Measurements from ENCODE around the gene WFDC5. TPM values are rescaled to one million over a fixed set of nuclear protein-coding genes. Genes with fewer than 3 reads are reported as not detected.

Gene WFDC5
- total RNA-seq, 2 experiments from 2014 or later = not detected

GRCh38 chr20:45095805-45096238, 19.2 kb downstream of the WFDC5 start:
- Histone ChIP-seq H3K79me2 (ENCODE audit: insufficient read depth, low read depth, low read length) (no peaks in the 10 kb centered on the region), H3K9me3 (ENCODE audit: low read length) (no peaks in the 10 kb centered on the region), H3K4me1 (ENCODE audit: insufficient read depth, low read length, poor library complexity, severe bottlenecking) (no peaks in the 10 kb centered on the region), H3K4me2 (ENCODE audit: low read length) (no peak overlapping the region), H2AFZ (ENCODE audit: low read length) (no peak overlapping the region), H4K20me1 (ENCODE audit: insufficient read depth, low read length) (no peaks in the 10 kb centered on the region; the same call in 1 of the 2 replicates), H3K27ac (ENCODE audit: low read depth, low read length, poor library complexity, severe bottlenecking) (no peak overlapping the region), H3K4me3 (ENCODE audit: low read depth, low read length, poor library complexity, severe bottlenecking) (no peak overlapping the region), H3K36me3 (ENCODE audit: insufficient read depth, low read length) (no peaks in the 10 kb centered on the region), H3K9me2 (ENCODE audit: insufficient read depth, low read length) (no peaks in the 10 kb centered on the region)
- TF ChIP-seq, protein P1, sequence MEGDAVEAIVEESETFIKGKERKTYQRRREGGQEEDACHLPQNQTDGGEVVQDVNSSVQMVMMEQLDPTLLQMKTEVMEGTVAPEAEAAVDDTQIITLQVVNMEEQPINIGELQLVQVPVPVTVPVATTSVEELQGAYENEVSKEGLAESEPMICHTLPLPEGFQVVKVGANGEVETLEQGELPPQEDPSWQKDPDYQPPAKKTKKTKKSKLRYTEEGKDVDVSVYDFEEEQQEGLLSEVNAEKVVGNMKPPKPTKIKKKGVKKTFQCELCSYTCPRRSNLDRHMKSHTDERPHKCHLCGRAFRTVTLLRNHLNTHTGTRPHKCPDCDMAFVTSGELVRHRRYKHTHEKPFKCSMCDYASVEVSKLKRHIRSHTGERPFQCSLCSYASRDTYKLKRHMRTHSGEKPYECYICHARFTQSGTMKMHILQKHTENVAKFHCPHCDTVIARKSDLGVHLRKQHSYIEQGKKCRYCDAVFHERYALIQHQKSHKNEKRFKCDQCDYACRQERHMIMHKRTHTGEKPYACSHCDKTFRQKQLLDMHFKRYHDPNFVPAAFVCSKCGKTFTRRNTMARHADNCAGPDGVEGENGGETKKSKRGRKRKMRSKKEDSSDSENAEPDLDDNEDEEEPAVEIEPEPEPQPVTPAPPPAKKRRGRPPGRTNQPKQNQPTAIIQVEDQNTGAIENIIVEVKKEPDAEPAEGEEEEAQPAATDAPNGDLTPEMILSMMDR (conservative IDR thresholded peaks at IDR 0.05; ENCODE audit: low read length) = peak; percentile 90
- TF ChIP-seq EZH2phosphoT487 (IDR thresholded peaks at IDR 0.05; ENCODE audit: borderline replicate concordance, low read depth, low read length) = no peak
- intact Hi-C loops (cut with micrococcal nuclease; ENCODE audit: unreplicated experiment) = loop anchor here (1.0 to 5.0 kb wide), 3 partner anchors 52 to 184 kb away; partner anchors contain the start of gene PABPC1L
- no TSS peak for BruUV-seq (replicated peaks)
- peak; percentile 81 for DNase-seq (ENCODE audit: low spot score)
- POLR2A ChIA-PET = interaction anchor here (0.6 to 0.8 kb wide), 3 partner anchors 43 to 673 kb away, joined by 3 to 4 read pairs (median 4); partner anchors contain the start of gene PIGT
- CTCF ChIA-PET (ENCODE audit: unreplicated experiment) = interaction anchor here (0.9 to 1.7 kb wide), 3 partner anchors 13 to 46 kb away, joined by 3 to 5 read pairs (median 4); no protein-coding TSS in a partner anchor

- no peaks in the 10 kb centered on the region; the same call in 1 of the 2 replicates for H4K20me1 ChIP-seq (ENCODE audit: insufficient read depth, low read length)
- no peak for DNase-seq (ENCODE audit: low spot score)
- POLR2A ChIA-PET = interaction anchor here (0.6 to 0.8 kb wide), 3 partner anchors 42 to 674 kb away, joined by 3 to 4 read pairs (median 4); partner anchors contain the start of gene PIGT
- H3K36me3 ChIP-seq (ENCODE audit: insufficient read depth, low read length) = no peaks in the 10 kb centered on the region
- CTCF ChIA-PET (ENCODE audit: unreplicated experiment) = interaction anchor here (0.9 to 1.7 kb wide), 3 partner anchors 12 to 45 kb away, joined by 3 to 5 read pairs (median 4); no protein-coding TSS in a partner anchor
- no peak overlapping the region for H3K27ac ChIP-seq (ENCODE audit: low read depth, low read length, poor library complexity, severe bottlenecking)
- H3K9me3 ChIP-seq (ENCODE audit: low read length) = no peaks in the 10 kb centered on the region
- TF ChIP-seq, protein P1 (conservative IDR thresholded peaks at IDR 0.05; ENCODE audit: low read length) = no peak
- no peak for TF ChIP-seq EZH2phosphoT487 (IDR thresholded peaks at IDR 0.05; ENCODE audit: borderline replicate concordance, low read depth, low read length)
- no peak overlapping the region for H3K4me3 ChIP-seq (ENCODE audit: low read depth, low read length, poor library complexity, severe bottlenecking)
- H3K79me2 ChIP-seq (ENCODE audit: insufficient read depth, low read depth, low read length) = no peaks in the 10 kb centered on the region
- BruUV-seq (replicated peaks) = no TSS peak
- H3K4me1 ChIP-seq (ENCODE audit: insufficient read depth, low read length, poor library complexity, severe bottlenecking) = no peaks in the 10 kb centered on the region
- H3K9me2 ChIP-seq (ENCODE audit: insufficient read depth, low read length) = no peaks in the 10 kb centered on the region
- intact Hi-C loops (cut with micrococcal nuclease; ENCODE audit: unreplicated experiment) = loop anchor here (1.0 to 5.0 kb wide), 2 partner anchors 51 to 183 kb away; partner anchors contain the start of gene PABPC1L
- no peak overlapping the region for H2AFZ ChIP-seq (ENCODE audit: low read length)
- H3K4me2 ChIP-seq (ENCODE audit: low read length) = no peak overlapping the region
Observed at GRCh38 chr20:45094864-45095574, 20.0 kb downstream of the WFDC5 start.

- no peaks in the 10 kb centered on the region for H3K9me3 ChIP-seq (ENCODE audit: low read length)
- no peaks in the 10 kb centered on the region for H4K20me1 ChIP-seq (ENCODE audit: insufficient read depth, low read length)
- no peaks in the 10 kb centered on the region for H3K4me1 ChIP-seq (ENCODE audit: insufficient read depth, low read length, poor library complexity, severe bottlenecking)
- no peak overlapping the region for H3K4me3 ChIP-seq (ENCODE audit: low read depth, low read length, poor library complexity, severe bottlenecking)
- no peaks in the 10 kb centered on the region for H3K9me2 ChIP-seq (ENCODE audit: insufficient read depth, low read length)
- ChIA-PET CTCF (ENCODE audit: unreplicated experiment) (no interaction called here), POLR2A (no interaction called here)
- no TSS peak for BruUV-seq (replicated peaks)
- TF ChIP-seq, protein P1 (conservative IDR thresholded peaks at IDR 0.05; ENCODE audit: low read length) = no peak
- no peak for TF ChIP-seq EZH2phosphoT487 (IDR thresholded peaks at IDR 0.05; ENCODE audit: borderline replicate concordance, low read depth, low read length)
- no peak overlapping the region for H2AFZ ChIP-seq (ENCODE audit: low read length)
- H3K79me2 ChIP-seq (ENCODE audit: insufficient read depth, low read depth, low read length) = no peaks in the 10 kb centered on the region
- no peak overlapping the region for H3K27ac ChIP-seq (ENCODE audit: low read depth, low read length, poor library complexity, severe bottlenecking)
- H3K4me2 ChIP-seq (ENCODE audit: low read length) = no peak overlapping the region
- DNase-seq (ENCODE audit: low spot score) = no peak
- intact Hi-C loops (cut with micrococcal nuclease; ENCODE audit: unreplicated experiment) = no loop called here
- no peaks in the 10 kb centered on the region for H3K36me3 ChIP-seq (ENCODE audit: insufficient read depth, low read length)
Observed at GRCh38 chr20:45094201-45094600, 20.8 kb downstream of the WFDC5 start.
